NCI-H460 (cell line): ENCODE data around the gene DYNC2I2. TPM values are rescaled to one million over a fixed set of nuclear protein-coding genes. Genes with fewer than 3 reads are reported as not detected.

Experiments used
- DNase-seq: peaks from one replicate; pipeline ENCODE4 v3.0.0-alpha.2; 2016; ENCODE audit warnings: low read depth; ENCODE audit errors: extremely low read depth
- total RNA-seq: library from RNA; depleted of rRNA; stranded (reverse); fragments of >200 nt; shearing (Covaris generic); gene quantifications from 2 replicates; pipeline ENCODE4 v1.2.3, GENCODE V29; 2014

DYNC2I2 gene
- total RNA-seq, 1 experiment from 2014 or later = 77.5 TPM

DNA sequence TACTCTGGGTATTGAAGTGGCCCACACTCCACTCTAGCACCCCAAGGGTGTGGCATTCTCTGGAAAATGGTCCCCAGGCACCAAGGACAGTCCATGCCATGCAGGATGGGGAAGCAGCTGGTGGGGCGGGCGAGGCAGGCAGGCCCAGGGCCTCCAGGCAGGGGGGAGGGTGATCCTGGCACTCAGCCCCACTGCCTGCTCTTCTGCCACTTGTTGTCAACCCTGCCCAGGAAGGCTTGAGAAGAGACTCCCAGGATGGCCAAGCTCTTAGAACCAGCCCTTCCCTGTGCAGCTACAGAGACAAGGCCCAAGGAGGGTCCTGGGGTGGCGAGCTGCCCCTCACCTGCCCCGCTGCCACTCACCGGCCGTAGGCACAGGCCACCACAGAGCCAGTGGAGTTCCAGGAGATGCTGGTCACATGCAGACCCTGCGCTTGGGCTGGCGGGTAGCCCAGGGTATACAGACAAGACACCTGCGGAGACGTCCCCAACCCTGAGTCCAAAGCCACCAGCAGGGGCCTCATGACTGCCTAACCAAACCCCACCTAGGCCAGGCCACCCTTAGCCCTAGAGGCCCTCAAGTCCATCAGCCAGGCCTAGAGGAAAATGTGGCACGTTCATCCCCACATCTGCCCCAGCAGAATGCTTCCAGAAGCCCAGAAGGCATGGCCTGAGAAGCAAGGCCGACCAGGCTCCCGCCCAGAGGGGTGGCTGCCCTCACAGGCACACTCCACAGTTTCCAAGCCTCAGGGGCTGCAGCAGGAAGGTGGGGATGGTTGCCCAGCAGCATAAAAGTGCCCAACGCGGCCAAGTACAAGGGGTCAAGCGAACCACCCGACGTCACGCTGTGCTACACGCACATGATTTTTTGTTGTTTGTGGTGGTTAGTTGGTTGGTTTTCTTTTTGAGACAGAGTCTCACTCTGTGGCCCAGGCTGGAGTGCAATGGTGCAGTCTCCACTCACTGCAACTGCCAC lies 19.8 kb downstream of the DYNC2I2 start:
- DNase-seq = no peak

DNA sequence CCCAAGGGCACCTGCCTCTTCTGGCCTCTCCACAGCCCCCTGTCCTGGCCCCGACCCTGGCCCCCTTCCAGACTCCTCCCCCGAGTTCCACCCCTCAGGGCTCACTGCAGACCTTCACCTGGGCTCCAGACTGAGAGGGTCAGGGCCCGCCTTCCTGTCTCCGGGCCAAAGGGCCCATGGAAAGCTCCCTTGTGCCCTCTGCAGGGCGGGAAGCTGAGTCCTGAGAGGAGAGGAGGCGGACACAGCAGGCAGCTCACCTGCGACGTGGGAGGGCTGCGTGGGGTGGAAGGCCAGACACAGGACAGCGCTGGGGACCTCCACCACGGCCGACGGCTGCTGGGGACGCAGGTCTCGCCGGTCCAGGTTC lies 20.6 kb downstream of the DYNC2I2 start:
- peak; percentile 69 for DNase-seq

DNA sequence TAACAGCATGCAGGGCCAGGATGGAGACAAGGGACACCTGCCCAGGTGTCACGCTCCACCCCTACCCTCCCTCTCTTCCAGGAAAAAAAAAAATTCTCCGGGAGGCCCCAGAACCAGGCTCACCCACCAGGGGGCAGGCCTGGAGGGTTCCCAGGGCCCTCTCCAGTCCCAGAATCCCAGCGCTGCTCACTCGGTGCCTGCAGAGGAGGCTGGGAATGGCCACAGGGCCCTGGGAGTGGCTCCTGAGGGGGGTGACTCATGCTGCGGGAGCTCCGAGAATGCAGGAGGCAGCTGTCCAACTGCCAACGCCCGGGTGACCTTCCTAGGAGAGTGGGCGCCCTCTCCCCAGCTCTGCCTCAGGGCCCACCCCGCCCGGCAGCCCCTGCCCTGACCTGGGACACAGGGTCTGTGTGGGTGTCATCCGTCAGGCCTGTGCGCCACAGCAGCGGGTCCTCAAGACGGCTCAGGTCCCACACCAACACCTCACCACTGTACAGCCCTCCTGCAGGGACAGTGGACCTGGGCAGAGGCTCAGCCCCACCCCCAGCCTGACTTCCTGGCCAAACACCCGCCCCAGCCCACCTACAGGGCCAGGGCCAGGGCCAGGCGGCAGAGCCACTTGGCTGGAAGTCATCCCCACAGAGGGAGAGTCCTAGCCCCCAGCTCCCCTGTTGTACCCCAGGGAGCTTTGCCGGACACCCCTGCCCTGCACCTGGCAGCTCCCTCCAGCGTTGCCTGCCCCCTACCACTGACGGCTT lies 21.2 kb downstream of the DYNC2I2 start:
- peak; percentile 98 for DNase-seq

- no peak for DNase-seq
Measured at GRCh38 chr9:128634651-128635262, 21.9 kb downstream of the DYNC2I2 start.

- DNase-seq = no peak
Measured at GRCh38 chr9:128634111-128634510, 22.5 kb downstream of the DYNC2I2 start.

DNA sequence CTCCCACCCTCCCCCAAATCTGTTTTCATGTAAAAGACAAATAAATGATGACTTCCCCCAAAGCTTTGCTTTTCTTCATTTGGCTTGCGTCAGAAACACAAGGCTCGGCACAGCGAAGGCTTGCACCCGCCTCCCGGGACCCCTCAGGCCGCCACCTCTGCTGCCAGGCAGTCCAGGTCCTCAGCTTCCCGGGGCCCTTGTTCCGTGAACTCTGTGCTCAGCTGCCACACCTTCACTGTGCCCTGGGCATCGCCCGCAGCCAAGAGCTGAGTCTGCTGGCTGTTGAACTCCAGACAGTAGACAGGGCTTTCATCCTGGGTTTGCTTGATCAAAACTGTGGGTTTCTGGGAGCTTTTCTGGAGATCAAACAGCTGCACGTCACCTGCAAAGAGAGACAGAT lies 23.0 kb downstream of the DYNC2I2 start:
- no peak for DNase-seq

DNA sequence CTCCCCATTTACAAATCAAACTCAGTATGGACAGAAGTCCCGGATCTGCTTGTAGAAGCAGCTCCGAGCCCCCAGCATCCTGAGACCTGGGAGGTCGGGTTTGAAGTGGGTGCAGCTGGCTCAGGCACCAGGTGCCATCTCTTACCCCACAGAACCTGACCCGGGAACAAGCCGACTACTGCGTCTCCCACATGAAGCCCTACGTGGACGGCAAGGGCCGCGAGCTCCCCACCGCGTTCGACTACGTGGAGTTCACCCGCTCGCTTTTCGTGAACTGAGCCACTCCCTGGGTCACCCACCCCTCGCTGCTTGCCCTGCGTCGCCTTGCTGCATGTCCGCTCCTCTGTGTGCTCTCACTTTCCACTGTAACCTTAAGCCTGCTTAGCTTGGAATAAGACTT lies 23.6 kb downstream of the DYNC2I2 start:
- no peak for DNase-seq

GRCh38 chr9:128632486-128632885 lies 24.2 kb downstream of the DYNC2I2 start:
- DNase-seq = no peak

- no peak for DNase-seq
Measured at GRCh38 chr9:128632066-128632465, 24.6 kb downstream of the DYNC2I2 start.

GRCh38 chr9:128631636-128632035 lies 25.0 kb downstream of the DYNC2I2 start:
- DNase-seq = no peak

DNA sequence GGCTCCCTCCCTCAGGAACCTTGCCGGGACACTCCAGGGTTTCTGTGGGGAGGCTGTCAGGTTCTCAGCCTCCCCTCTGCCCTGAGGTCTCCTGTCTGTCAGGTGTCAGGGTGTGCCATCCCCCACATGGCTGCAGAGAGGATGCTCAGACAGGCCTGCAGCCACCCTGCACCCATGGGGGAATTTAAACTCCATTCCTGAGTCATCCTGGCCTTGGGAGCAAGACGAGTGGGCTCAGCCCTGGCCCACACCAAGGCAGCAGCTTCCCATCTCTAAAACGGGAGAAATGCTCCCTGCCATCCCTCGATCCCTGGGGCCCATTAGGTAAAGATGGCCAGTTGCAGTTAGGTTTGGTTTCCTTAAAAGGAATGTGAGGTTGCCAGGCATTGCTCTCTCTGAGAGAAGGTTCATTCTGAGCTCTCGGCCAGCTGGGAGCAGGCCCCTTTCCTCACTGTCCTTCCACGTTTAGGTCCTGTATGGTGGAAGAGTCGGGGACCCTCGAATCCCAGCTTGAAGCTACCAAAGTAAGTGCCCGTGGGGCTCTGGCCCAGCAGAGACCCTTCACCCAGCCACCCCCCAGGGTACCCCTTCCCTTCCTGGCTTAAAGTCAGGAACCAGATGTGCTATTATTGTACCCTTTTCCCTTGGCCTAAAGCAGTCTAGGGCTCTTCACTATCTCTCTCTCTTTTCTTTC lies 26.6 kb downstream of the DYNC2I2 start:
- DNase-seq = no peak

DNA sequence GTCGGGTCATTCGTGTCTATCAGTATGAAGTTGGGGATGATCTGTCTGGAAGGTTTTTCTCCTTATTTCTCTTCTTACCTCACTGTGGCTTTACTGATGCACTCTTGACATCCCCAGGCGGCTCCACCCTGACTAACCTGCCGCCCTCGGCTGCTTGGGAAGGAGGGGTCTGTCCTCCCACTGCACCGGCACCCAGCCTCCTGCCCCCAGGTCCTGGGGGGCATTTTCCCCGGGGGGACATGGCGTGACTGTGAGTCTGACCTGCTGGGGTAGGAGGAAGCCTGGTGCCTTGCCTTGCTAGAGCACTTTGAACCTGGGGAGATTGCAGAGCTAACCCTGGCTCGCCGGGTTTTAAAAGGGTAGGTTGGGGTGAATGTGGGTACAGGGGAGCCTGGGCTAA lies 27.5 kb downstream of the DYNC2I2 start:
- no peak for DNase-seq

DNA sequence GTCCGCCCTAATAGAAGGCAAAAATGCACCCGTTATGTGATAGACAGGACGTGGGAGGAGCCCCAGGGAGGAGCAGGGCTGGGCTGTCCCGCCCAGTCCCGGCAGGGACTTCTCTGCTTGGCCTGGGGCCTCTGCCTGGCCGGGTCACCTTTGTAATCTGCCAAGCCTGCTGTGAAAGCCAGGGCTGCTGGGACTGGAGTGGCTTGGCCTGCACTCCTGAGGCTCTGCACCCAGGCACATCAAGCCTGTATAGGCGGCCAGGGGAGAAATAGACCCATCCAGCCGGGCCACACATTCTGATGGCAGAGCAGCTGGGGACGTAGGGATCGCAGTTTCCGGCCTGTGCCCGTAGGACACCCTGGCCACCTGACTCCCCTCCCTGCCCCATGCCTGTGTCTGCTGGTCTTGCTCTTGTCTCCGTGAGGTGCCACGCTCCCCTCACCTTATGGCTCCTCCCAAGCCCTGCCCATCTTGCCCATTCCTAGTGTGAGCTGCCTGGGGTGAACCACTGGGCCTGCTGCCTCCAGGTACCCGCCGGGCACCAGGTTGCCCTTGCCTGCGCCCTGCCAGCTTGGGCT lies 28.1 kb downstream of the DYNC2I2 start:
- no peak for DNase-seq

DNA sequence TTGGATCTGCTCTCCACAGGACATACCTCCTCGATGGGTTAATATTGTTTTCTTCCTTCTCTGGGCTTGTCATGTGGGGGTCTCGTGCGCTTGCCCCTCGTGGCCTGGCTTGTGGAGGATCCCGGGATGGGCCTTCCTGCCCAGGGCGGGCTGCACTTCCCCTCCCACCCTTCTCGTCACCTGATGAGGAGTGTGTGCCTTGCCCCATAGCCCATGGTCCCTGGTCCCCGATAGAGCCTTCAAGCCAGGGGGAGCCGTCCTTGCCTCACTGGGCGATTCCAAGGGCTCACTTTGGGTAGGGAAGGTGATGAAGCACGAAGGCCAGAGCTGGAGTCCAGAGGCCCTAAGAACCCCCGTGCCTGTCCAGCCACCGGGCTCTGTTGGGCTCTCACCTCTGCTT lies 28.7 kb downstream of the DYNC2I2 start:
- DNase-seq = no peak

DNA sequence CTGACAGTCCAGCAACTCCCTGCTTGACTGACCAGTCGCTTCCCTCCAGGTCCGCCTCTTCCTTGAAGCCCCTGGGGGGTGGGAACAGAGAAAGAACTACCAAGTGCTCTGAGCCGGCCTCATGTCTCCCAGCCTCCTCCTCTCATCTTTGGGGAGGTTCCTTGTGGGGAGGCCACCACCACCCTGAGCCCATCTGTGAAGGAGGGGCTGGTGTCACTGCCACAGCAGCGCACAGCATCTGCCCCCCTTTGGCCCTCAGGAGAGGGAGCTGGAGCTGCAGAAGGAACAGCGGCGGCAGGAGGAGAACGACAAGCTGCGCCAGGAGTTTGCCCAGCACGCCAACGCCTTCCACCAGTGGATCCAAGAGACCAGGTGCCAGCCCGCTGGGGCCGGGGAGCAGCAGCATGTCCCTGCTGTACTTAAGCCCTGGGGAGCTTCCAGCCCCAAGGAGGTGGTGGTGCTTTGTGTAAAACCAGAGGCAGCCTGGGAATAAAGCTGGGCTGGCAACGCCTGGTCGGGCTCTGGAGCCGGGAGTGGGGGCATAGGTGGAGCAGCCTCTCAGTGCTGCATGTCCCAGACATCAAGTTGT lies 29.4 kb downstream of the DYNC2I2 start:
- DNase-seq = no peak

GRCh38 chr9:128626181-128626580 lies 30.5 kb downstream of the DYNC2I2 start:
- DNase-seq = no peak

- no peak for DNase-seq
Measured at GRCh38 chr9:128625391-128626146, 31.1 kb downstream of the DYNC2I2 start.

GRCh38 chr9:128624566-128624965 lies 32.1 kb downstream of the DYNC2I2 start:
- DNase-seq = no peak

DNA sequence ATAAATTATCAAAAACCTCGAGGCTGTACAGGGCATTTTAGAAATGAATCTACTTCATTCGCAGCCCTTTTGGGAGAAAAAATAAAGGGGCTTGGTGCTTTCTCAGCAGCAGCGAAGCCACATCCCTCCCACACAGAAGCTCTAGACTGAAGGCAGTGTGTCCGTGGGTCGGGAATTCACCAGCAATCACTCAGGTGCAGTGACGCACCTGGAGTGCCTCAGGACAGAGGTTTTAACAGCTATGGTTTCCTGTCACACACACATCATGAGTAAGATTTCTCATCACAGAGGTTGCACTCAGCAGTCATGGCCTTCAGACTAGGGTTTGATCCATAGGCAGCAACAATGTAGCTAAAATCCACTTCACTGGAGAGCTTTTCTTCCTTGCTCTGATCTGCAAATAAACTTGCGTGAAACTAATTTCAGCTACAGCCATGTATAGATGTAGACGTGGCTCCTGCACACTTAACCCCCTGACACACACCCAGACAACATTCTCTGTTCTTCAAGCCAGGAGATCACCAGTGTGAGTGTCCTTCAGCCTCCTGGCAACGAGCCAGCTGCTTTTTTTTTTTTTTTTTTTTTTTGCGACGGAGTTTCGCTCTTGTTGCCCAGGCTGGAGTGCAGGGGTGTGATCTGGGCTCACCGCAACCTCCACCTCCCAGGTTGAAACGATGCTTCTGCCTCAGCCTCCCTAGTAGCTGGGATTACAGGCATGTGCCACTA lies 34.8 kb downstream of the DYNC2I2 start:
- DNase-seq = no peak
